Osteocyte (in vitro differentiated cells): ENCODE data around the gene TIPARP. TPM values are rescaled to one million over a fixed set of nuclear protein-coding genes. Genes with fewer than 3 reads are reported as not detected.

Experiments
- DNase-seq: peaks from one replicate; pipeline ENCODE4 v3.0.0; 2021; ENCODE audit warnings: mixed read lengths; ENCODE audit not compliant: unreplicated experiment; ENCODE audit errors: extremely low spot score
- H3K27ac Mint-ChIP-seq: one replicate; pipeline ENCODE4 v1.8.0; 2021; ENCODE audit warnings: mild to moderate bottlenecking, mixed read lengths; ENCODE audit not compliant: unreplicated experiment
- H3K27me3 Mint-ChIP-seq: one replicate; pipeline ENCODE4 v1.8.0; 2021; ENCODE audit warnings: mixed read lengths; ENCODE audit not compliant: unreplicated experiment
- H3K36me3 Mint-ChIP-seq: one replicate; pipeline ENCODE4 v1.8.0; 2021; ENCODE audit warnings: mixed read lengths; ENCODE audit not compliant: unreplicated experiment
- H3K4me1 Mint-ChIP-seq: one replicate; pipeline ENCODE4 v1.8.0; 2021; ENCODE audit warnings: mixed read lengths; ENCODE audit not compliant: unreplicated experiment
- H3K4me3 Mint-ChIP-seq: one replicate; pipeline ENCODE4 v1.8.0; 2021; ENCODE audit warnings: mild to moderate bottlenecking, moderate library complexity, mixed read lengths; ENCODE audit not compliant: unreplicated experiment
- H3K9me3 Mint-ChIP-seq: one replicate; pipeline ENCODE4 v1.8.0; 2021; ENCODE audit warnings: mixed read lengths; ENCODE audit not compliant: unreplicated experiment
- total RNA-seq: library from RNA; stranded (reverse); gene quantifications from 2 replicates; pipeline ENCODE4 v1.2.1, GENCODE V29; 2021
- TF ChIP-seq, protein P1 (sequence below): fragments of 200-600 bp; sonication (generic); IDR thresholded peaks from 2 replicates; pipeline ENCODE4 v1.5.0; 2021; ENCODE audit warnings: antibody characterized with exemption, mild to moderate bottlenecking, moderate library complexity

Gene TIPARP
- total RNA-seq, 1 donor from 2014 or later, result 163 TPM

DNA sequence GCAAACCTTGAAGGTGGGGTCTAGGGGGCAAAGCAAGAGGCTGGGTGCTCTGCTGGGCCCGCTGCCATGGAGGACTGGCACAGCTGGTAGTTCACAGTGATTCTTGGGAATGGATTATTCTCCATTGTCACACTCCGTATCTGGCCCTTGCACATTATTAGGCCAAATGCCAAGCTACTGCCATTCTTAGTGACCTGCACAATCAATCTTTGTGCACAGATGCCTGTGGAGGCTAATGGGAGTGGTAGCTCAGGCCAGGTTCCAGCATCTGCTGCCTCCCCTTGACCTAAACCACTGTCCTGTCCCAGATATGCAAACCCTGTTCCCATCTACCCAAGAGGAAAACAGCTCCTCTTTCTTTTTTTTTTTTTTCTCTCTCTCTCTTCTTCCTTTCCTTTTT is 67.5 kb downstream of the TIPARP start:
- peaks cover under 1% of the 10 kb centered on the region for H3K9me3 Mint-ChIP-seq
- no peaks in the 10 kb centered on the region for H3K27me3 Mint-ChIP-seq
- TF ChIP-seq, protein P1, sequence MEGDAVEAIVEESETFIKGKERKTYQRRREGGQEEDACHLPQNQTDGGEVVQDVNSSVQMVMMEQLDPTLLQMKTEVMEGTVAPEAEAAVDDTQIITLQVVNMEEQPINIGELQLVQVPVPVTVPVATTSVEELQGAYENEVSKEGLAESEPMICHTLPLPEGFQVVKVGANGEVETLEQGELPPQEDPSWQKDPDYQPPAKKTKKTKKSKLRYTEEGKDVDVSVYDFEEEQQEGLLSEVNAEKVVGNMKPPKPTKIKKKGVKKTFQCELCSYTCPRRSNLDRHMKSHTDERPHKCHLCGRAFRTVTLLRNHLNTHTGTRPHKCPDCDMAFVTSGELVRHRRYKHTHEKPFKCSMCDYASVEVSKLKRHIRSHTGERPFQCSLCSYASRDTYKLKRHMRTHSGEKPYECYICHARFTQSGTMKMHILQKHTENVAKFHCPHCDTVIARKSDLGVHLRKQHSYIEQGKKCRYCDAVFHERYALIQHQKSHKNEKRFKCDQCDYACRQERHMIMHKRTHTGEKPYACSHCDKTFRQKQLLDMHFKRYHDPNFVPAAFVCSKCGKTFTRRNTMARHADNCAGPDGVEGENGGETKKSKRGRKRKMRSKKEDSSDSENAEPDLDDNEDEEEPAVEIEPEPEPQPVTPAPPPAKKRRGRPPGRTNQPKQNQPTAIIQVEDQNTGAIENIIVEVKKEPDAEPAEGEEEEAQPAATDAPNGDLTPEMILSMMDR, result no peak
- no peak overlapping the region for H3K27ac Mint-ChIP-seq
- H3K4me3 Mint-ChIP-seq, result no peak overlapping the region
- DNase-seq, result no peak
- peaks cover 4% of the 10 kb centered on the region for H3K4me1 Mint-ChIP-seq
- peaks cover under 1% of the 10 kb centered on the region for H3K36me3 Mint-ChIP-seq

DNA sequence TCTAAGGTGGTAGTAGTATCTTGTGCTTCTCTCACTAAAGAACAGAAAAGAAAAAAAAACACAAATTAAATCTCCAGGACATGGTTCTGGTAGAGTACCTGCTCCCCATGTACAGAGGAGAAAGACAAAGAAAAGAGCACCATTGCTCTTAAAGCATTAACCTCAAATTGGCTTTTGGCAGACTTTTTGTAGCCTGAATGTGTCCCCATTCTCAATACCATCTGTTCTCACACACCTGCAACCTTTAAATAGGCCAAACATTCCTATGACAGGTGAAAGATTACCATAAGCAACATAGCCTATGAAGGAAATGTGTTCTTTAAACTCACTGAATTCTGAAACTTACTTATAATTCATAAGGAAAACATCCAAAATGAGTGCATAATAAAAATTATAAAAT is 68.0 kb downstream of the TIPARP start:
- Mint-ChIP-seq H3K36me3 (peaks cover 4% of the 10 kb centered on the region), H3K27ac (no peak overlapping the region), H3K9me3 (peaks cover 4% of the 10 kb centered on the region), H3K27me3 (no peaks in the 10 kb centered on the region), H3K4me3 (no peak overlapping the region), H3K4me1 (peaks cover 4% of the 10 kb centered on the region)
- no peak for DNase-seq
- TF ChIP-seq, protein P1, result no peak

DNA sequence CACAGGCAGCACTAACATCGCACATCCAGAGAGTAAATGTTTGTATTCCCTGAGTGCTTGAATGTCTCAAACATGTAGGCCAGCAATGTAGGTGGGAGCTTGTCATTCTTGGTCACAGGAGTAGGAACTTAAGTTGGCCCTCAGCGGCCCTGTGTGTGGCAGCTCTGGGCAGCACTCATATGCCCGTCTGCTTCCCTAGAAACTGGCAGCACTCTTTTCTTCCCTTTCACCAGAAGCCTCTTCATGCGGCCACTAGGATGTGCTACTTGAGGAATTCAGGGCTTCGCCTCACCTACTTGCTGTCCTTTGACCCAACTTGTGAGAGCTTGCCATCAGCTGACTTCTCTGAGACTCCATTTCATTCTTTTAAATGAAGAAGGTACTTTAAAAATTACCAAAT is 69.5 kb downstream of the TIPARP start:
- H3K27ac Mint-ChIP-seq, result no peak overlapping the region

DNA sequence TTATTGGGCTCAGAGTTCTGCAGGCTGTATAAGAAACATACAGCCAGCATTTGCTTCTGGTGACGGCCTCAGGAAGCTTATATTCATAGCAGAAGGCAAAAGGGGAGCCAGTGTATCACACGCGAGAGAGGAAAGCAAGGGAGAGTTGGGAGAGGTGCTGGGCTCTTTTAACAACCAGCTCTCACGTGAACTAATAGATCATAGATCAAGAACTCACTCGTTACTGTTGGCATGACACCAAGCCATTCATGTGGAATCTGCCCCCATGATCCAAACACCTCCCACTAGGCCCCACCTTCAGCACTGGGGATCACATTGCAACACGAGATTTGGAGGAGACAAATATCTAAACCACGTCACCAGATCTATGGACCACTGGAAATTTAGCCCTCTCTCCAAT is 70.2 kb downstream of the TIPARP start:
- no peak for DNase-seq
- peaks cover 4% of the 10 kb centered on the region for H3K36me3 Mint-ChIP-seq
- H3K4me3 Mint-ChIP-seq, result no peak overlapping the region
- H3K9me3 Mint-ChIP-seq, result peaks cover 4% of the 10 kb centered on the region
- H3K27ac Mint-ChIP-seq, result no peak overlapping the region
- TF ChIP-seq, protein P1, result no peak
- H3K27me3 Mint-ChIP-seq, result no peaks in the 10 kb centered on the region
- peaks cover 21% of the 10 kb centered on the region for H3K4me1 Mint-ChIP-seq

More for the DNA sequence above, 69.5 kb downstream of the TIPARP start:
- H3K27me3 Mint-ChIP-seq, result no peaks in the 10 kb centered on the region
- peaks cover 4% of the 10 kb centered on the region for H3K36me3 Mint-ChIP-seq
- DNase-seq, result no peak
- H3K4me1 Mint-ChIP-seq, result peaks cover 13% of the 10 kb centered on the region
- no peak overlapping the region for H3K4me3 Mint-ChIP-seq
- TF ChIP-seq, protein P1, result no peak
- peaks cover 4% of the 10 kb centered on the region for H3K9me3 Mint-ChIP-seq

DNA sequence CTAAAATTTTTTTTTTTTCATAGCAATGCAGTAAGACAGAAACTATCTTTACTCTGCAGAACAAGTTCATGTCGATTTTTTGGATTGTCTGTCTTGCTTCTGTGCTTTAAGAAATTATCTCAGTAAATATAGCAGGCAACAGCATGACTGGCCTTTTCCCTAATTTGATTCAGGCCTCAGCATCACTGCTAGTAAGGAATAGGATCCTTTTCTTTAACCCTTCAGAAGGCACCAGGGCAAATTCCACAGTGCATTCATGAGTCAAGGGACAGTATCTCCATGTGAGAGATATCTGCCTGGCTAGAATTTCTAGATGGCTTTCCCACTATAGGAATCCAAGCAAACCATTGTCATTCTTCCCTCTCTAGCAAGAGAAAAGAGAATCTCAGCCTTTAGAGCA is 71.4 kb downstream of the TIPARP start:
- TF ChIP-seq, protein P1, result no peak
- H3K9me3 Mint-ChIP-seq, result peaks cover 4% of the 10 kb centered on the region
- no peaks in the 10 kb centered on the region for H3K27me3 Mint-ChIP-seq
- H3K4me3 Mint-ChIP-seq, result no peak overlapping the region
- H3K4me1 Mint-ChIP-seq, result peaks cover 32% of the 10 kb centered on the region
- peaks cover 4% of the 10 kb centered on the region for H3K36me3 Mint-ChIP-seq
- DNase-seq, result no peak
- H3K27ac Mint-ChIP-seq, result no peak overlapping the region
